ENCODE measurements around the gene SSBP4.
A peak's percentile ranks its signal among the peaks of the same experiment; 100 is the strongest.

Gene SSBP4

DNA sequence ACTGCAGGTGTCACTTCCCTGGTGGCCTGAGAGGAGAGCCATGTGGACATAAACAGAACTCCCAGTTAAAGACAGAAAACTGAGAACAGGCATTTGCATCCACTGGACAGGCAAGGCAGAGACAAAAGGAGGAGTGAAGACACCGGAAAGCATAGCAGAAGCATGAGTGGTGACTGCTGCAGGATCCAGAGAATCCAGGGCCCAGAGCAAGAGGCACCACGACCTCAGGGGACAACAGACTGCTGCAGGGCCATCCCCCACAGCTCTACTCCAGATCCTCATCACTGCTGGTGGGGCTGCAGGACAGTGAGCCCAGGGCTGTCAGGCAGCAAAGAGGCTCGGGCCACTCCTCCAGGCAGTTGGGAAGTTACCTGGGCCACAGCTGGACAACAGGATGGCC is 33.2 kb downstream of the SSBP4 start:
- Mint-ChIP-seq H3K9me3 (no peaks in the 10 kb centered on the region), H3K4me1 (peaks cover 19% of the 10 kb centered on the region), H3K27ac (ENCODE audit: low read depth) (no peak overlapping the region), H3K27me3 (no peaks in the 10 kb centered on the region), H3K36me3 (ENCODE audit: insufficient read depth) (peaks cover 31% of the 10 kb centered on the region), H3K4me3 (no peak overlapping the region)
- DNase-seq (ENCODE audit: low spot score in 2 of 2) (no peak), ATAC-seq (replicated peaks; ENCODE audit: extremely low read depth, poor library complexity, severe bottlenecking) (no peak)

DNA sequence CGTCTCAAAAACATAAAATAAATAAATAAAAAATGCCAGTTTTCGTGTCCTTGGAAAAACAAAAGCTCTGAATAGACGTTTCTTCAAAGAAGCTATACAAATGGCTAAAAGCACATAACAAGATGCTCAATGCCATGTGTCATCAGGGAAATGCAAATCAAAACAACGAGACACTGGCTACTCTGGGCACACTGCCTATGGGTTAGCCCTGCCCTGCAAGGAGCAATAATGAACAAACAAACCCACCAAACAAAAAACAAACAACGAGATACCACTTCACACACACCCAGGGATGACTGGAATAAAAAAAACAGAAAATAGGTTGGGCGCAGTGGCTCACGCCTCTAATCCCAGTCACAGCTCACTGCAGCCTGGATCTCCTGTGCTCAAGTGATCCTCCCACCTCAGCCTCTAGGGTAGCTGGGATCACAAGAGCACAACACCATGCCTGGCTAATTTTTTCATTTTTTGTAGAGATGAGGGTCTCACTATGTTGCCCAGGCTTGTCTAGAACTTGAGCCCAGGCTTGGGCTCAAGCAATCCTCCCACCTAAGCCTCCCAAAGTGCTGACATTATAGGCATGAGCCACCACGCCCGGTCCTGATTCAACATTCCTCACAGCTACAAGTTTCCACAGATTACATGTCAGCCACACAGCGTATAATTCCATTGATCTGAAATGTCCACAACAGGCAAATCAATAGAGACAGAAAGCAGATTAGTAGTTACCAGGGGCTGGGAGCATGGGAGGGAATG is 34.2 kb downstream of the SSBP4 start:
- H3K36me3 Mint-ChIP-seq (ENCODE audit: insufficient read depth) = peaks cover 36% of the 10 kb centered on the region
- H3K9me3 Mint-ChIP-seq = no peaks in the 10 kb centered on the region
- H3K27ac Mint-ChIP-seq (ENCODE audit: low read depth) = no peak overlapping the region
- ATAC-seq (replicated peaks; ENCODE audit: extremely low read depth, poor library complexity, severe bottlenecking) = no peak
- H3K27me3 Mint-ChIP-seq = no peaks in the 10 kb centered on the region
- no peak for DNase-seq (ENCODE audit: low spot score in 2 of 2)
- peaks cover 19% of the 10 kb centered on the region for H3K4me1 Mint-ChIP-seq
- H3K4me3 Mint-ChIP-seq = no peak overlapping the region

DNA sequence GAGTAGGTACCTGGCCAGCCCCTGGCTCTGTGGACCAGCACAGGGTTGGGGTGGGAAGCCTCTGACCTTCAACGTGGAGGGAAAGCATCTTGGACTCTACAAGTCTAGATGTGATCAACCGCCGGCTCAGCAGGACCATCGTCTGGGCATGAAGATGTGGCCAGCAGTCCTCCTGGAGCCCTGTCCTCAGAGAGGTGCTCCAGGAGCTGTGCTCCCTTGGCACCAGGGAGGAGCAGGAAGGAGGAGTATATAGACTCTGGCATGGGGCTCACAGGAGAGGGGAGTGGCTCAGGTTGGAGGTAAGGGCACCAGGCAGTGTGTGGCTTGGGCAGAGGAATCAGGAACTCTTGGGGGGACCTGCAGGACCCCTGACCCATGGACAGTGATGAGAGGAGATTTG is 37.1 kb downstream of the SSBP4 start:
- H3K36me3 Mint-ChIP-seq (ENCODE audit: insufficient read depth) = peaks cover 34% of the 10 kb centered on the region

DNA sequence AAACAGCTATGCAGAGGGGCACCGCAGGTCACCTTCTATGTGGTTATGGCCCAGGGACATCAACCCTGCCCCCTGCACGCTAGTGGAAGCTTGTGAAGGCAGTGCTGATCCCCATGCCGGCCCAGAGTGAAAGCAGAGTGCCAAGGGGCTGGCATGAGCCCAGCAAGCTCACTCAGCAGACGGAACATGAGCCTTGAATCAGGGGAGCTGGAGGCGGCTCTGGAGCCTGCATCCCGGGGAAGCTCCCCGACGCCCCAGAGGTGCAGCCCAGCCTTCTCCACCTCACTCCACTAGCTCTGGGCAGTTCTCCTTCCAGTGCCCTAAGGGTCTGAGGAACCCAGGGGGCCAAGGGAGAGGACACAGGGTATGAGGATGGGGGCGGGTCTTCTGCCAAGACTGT is 37.8 kb downstream of the SSBP4 start:
- peaks cover 15% of the 10 kb centered on the region for H3K4me1 Mint-ChIP-seq

More for the DNA sequence above, 37.1 kb downstream of the SSBP4 start:
- Mint-ChIP-seq H3K4me3 (no peak overlapping the region), H3K27me3 (no peaks in the 10 kb centered on the region), H3K4me1 (peaks cover 11% of the 10 kb centered on the region), H3K9me3 (no peaks in the 10 kb centered on the region), H3K27ac (ENCODE audit: low read depth) (peak overlapping the region; percentile 82)
- ATAC-seq (replicated peaks; ENCODE audit: extremely low read depth, poor library complexity, severe bottlenecking) (no peak), DNase-seq (ENCODE audit: low spot score in 2 of 2) (no peak)

DNA sequence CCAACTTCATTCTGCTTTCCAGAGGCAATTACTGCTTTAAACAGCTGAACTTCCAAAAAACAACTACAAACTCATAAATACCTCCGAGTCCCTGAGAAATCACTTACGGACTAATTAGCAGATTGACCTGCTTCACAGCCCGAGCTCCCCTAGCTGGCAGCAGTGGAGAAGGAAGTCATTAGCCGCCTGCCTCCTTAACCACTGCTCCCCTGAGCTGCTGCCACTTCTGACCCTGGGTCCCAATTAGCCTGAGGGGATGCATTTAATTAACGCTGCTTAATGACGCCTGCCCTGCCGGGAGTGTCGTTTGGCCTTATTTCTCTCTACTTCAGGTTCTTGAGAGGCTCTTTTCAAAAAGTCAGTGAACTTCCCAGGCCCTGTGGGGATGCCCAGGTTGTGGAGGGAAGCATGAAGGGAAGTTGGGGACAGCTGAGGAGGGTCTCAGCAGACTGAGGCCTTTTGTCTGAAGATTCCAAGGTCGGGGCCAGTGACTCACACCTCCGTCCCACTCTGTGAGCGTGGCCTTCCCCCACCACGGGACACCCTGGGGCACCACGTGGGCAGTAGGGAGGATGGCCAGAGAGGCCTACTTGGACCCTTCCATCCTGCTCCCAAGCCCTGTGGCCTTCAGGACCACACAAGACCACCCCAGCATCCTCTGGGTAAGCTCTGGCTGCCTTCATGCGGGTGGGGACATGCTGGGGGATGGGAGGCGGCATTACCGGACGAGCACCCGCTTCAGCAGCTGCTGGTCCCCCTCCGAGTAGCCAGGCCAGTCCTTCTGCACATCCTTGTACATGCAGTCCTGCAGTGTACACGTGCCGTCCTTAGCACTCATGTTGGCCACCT is 38.5 kb downstream of the SSBP4 start:
- H3K27me3 Mint-ChIP-seq = no peaks in the 10 kb centered on the region
- no peaks in the 10 kb centered on the region for H3K9me3 Mint-ChIP-seq
- peaks cover 40% of the 10 kb centered on the region for H3K36me3 Mint-ChIP-seq (ENCODE audit: insufficient read depth)
- no peak overlapping the region for H3K27ac Mint-ChIP-seq (ENCODE audit: low read depth)
- peaks cover 18% of the 10 kb centered on the region for H3K4me1 Mint-ChIP-seq
- ATAC-seq (replicated peaks; ENCODE audit: extremely low read depth, poor library complexity, severe bottlenecking) (no peak), DNase-seq (ENCODE audit: low spot score in 2 of 2) (no peak)
- H3K4me3 Mint-ChIP-seq = no peak overlapping the region

More for the DNA sequence above, 37.8 kb downstream of the SSBP4 start:
- Mint-ChIP-seq H3K36me3 (ENCODE audit: insufficient read depth) (peaks cover 36% of the 10 kb centered on the region), H3K9me3 (no peaks in the 10 kb centered on the region), H3K27ac (ENCODE audit: low read depth) (no peak overlapping the region), H3K27me3 (no peaks in the 10 kb centered on the region), H3K4me3 (no peak overlapping the region)
- no peak for ATAC-seq (replicated peaks; ENCODE audit: extremely low read depth, poor library complexity, severe bottlenecking)
- DNase-seq (ENCODE audit: low spot score in 2 of 2) = no peak

DNA sequence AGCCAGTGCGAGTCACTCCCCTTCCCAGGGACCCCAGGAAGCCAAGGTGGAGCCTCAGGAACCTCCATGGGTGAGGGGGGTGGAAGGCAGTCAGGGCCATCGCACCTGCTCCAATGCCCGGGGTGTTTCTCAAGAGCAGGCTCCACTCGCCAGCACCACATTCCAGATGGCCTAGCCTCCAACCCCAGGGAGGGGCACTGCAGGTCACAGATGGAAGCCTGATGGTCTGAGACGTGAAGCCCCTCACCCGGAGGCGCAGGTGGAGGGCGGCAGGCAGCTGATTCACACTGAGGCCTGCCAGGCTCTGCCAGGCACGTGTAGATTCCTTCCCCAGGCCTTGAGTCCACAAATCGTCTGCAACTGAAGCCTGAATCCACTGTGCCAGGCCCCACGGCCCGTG is 41.7 kb downstream of the SSBP4 start:
- H3K27ac Mint-ChIP-seq (ENCODE audit: low read depth) = no peak overlapping the region
- DNase-seq (ENCODE audit: low spot score in 2 of 2) = no peak
- H3K4me1 Mint-ChIP-seq = peaks cover 29% of the 10 kb centered on the region
- no peak for ATAC-seq (replicated peaks; ENCODE audit: extremely low read depth, poor library complexity, severe bottlenecking)
- peaks cover 49% of the 10 kb centered on the region for H3K36me3 Mint-ChIP-seq (ENCODE audit: insufficient read depth)
- H3K9me3 Mint-ChIP-seq = no peaks in the 10 kb centered on the region
- no peak overlapping the region for H3K4me3 Mint-ChIP-seq
- no peaks in the 10 kb centered on the region for H3K27me3 Mint-ChIP-seq

DNA sequence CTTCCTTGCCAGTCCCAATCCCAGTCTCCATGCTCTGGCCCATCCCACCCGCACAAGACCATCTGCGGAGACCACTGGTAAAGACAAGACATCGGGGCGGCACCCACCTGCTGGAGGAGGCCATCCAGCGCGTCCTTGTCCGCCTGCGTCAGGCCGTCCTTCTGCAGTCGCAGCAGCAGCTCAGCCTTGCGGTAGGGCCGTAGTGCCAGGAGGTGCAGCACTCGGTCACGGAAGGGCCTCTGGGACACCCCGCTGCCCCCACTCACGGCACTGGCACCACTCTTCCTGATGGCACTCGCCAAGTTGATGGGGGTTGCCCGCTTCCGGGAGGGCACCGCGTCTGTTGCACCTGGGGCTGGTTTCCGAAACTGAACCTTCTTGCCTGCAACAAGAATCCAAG is 42.3 kb downstream of the SSBP4 start:
- Mint-ChIP-seq H3K36me3 (ENCODE audit: insufficient read depth) (peaks cover 47% of the 10 kb centered on the region), H3K4me1 (peaks cover 24% of the 10 kb centered on the region), H3K9me3 (no peaks in the 10 kb centered on the region), H3K27me3 (no peaks in the 10 kb centered on the region), H3K27ac (ENCODE audit: low read depth) (peak overlapping the region; percentile 76), H3K4me3 (no peak overlapping the region)
- DNase-seq (ENCODE audit: low spot score in 2 of 2) (no peak), ATAC-seq (replicated peaks; ENCODE audit: extremely low read depth, poor library complexity, severe bottlenecking) (no peak)

DNA sequence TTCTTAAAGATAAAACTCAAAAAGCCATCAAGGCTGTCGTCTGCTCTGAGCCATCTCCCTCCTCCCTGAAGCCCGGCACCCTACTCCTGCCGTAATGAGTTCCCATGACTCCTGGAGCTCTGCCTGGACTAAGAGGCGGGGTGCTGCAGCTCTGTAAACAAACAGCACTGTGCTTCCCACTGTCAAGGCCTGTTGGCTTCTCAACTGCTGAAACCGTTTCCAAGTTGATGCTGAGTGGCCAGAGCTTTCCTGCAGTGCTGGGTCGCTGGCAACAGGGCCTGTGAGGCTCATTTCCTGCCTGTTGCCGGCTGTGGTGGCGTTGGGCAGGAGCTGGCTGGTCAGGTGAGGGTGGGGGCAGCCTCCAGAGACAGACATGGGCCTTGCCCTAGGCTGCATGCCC is 45.4 kb downstream of the SSBP4 start:
- Mint-ChIP-seq H3K36me3 (ENCODE audit: insufficient read depth) (peaks cover 25% of the 10 kb centered on the region), H3K4me1 (peaks cover 35% of the 10 kb centered on the region), H3K27ac (ENCODE audit: low read depth) (no peak overlapping the region), H3K4me3 (no peak overlapping the region), H3K9me3 (no peaks in the 10 kb centered on the region), H3K27me3 (no peaks in the 10 kb centered on the region)
- no peak for ATAC-seq (replicated peaks; ENCODE audit: extremely low read depth, poor library complexity, severe bottlenecking)
- no peak for DNase-seq (ENCODE audit: low spot score in 2 of 2)

DNA sequence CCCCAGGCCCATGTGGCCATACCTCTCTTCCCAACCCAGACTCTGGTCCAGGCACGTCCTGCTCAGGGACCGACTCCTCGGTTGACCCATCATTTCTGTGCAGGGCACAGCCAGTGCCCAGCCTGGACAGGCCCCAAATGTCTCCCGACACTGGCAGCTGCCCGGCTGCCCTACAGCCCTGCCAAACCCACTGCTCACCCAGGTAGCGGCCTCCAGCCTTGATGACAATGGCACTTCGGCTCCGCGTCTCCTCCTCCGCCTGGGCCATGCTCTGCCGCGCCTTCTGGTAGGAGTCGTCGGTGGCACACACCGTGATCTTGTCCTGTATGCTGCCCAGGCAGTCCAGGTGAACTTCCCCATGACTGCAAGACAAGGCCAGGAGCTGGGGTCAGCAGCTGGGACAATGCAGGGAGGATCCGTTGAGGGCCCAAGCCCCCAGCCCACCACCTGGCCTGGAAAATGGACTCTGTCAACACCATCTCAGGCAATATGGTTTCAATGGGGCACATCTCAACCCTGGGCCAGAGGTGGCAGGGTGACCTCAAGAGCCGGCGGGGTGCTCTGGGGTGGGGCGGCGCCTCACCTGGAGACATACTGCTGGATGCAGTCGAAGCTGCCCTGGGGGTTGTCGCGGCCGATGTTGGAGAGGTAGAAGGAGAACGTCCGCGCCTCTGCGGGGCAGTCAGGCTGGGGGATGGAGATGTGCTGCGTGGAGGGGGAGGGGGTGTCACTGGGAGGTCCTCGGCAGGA is 46.2 kb downstream of the SSBP4 start:
- Mint-ChIP-seq H3K27ac (ENCODE audit: low read depth) (peak overlapping the region; percentile 51), H3K4me1 (peaks cover 39% of the 10 kb centered on the region), H3K9me3 (no peaks in the 10 kb centered on the region), H3K27me3 (no peaks in the 10 kb centered on the region), H3K36me3 (ENCODE audit: insufficient read depth) (peaks cover 28% of the 10 kb centered on the region), H3K4me3 (no peak overlapping the region)
- ATAC-seq (replicated peaks; ENCODE audit: extremely low read depth, poor library complexity, severe bottlenecking) (no peak), DNase-seq (ENCODE audit: low spot score in 2 of 2) (no peak)

DNA sequence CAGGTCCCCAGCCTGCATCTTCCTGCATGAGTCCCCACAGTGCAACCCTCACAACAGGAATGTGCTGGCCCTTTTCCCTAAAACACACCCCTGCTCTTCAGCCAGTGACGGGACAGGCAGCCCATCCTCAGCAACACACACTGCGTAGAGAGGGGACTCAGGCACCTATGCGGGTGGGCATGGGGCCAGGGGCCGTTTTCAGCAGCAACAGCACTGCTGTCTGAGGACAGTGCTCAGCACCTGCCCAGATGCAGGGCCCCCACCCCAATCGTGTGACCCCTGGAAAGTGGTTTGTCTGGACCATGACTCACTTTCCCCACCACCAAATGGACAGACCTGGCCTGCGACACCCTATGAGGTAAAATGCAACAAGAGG is 46.8 kb downstream of the SSBP4 start:
- H3K9me3 Mint-ChIP-seq = no peaks in the 10 kb centered on the region
- H3K4me3 Mint-ChIP-seq = no peak overlapping the region
- ATAC-seq (replicated peaks; ENCODE audit: extremely low read depth, poor library complexity, severe bottlenecking) = no peak
- DNase-seq (ENCODE audit: low spot score in 2 of 2) = no peak
- no peak overlapping the region for H3K27ac Mint-ChIP-seq (ENCODE audit: low read depth)
- H3K27me3 Mint-ChIP-seq = no peaks in the 10 kb centered on the region
- H3K36me3 Mint-ChIP-seq (ENCODE audit: insufficient read depth) = peaks cover 28% of the 10 kb centered on the region
- H3K4me1 Mint-ChIP-seq = peaks cover 43% of the 10 kb centered on the region

DNA sequence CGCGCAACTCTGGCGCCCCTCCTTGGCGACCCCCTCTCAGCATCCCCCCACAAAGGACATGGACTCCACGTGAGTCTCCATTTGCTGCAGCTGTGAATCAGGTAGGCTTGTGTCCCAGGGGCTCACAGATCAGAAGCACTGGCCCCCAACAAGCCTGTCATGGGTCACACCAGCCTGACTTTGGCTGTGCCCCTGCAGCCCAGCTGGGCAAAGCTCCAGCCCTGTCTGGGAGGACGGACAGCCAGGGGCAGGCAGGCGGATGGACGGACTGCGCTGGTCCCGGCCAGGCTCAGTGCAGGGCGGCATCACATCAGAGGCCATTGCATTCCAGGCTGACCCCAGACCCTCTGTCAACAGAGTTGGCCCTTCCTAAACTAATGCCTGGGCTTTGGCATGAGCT is 47.2 kb downstream of the SSBP4 start:
- peaks cover 29% of the 10 kb centered on the region for H3K36me3 Mint-ChIP-seq (ENCODE audit: insufficient read depth)
- no peak for ATAC-seq (replicated peaks; ENCODE audit: extremely low read depth, poor library complexity, severe bottlenecking)
- H3K27me3 Mint-ChIP-seq = no peaks in the 10 kb centered on the region
- H3K27ac Mint-ChIP-seq (ENCODE audit: low read depth) = no peak overlapping the region
- H3K4me3 Mint-ChIP-seq = no peak overlapping the region
- no peaks in the 10 kb centered on the region for H3K9me3 Mint-ChIP-seq
- no peak for DNase-seq (ENCODE audit: low spot score in 2 of 2)
- peaks cover 43% of the 10 kb centered on the region for H3K4me1 Mint-ChIP-seq

DNA sequence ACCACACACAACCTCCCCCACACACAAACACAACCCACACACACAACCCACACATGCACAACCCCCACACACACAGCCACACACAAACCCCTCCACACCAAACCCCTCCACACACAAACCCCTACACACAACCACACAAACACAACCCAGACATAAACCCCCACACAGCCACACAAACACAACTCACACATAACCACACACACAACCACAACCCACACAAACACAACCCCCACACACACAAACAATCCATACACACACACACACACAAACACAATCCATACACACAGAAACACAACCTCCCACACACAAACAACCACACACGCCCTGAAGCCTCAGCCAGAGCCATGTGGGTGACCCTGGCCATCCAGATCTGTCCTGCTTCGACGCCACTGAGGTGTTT is 48.8 kb downstream of the SSBP4 start:
- no peaks in the 10 kb centered on the region for H3K9me3 Mint-ChIP-seq
- no peak overlapping the region for H3K4me3 Mint-ChIP-seq
- no peak for DNase-seq (ENCODE audit: low spot score in 2 of 2)
- ATAC-seq (replicated peaks; ENCODE audit: extremely low read depth, poor library complexity, severe bottlenecking) = no peak
- H3K4me1 Mint-ChIP-seq = peaks cover 38% of the 10 kb centered on the region
- peak overlapping the region; percentile 85 for H3K27ac Mint-ChIP-seq (ENCODE audit: low read depth)
- H3K36me3 Mint-ChIP-seq (ENCODE audit: insufficient read depth) = peaks cover 29% of the 10 kb centered on the region
- H3K27me3 Mint-ChIP-seq = no peaks in the 10 kb centered on the region

Measured in central memory CD8-positive, alpha-beta T cell (primary cell).